ENCODE results near the gene CEP44.
"Not testable (repeated sequence)": the region's sequence is repeated elsewhere in the genome, so short reads cannot be mapped to it uniquely, and the experiment has no call there.

CEP44 gene

GRCh38 chr4:174279433-174280155 lies 4.1 kb upstream of the CEP44 start:
- no peak for DNase-seq

- DNase-seq, result no peak
These were observed 2.5 kb upstream of the CEP44 start for GRCh38 chr4:174281182-174281737.

- no peak for DNase-seq
These were observed 1.8 kb upstream of the CEP44 start for GRCh38 chr4:174281901-174282300.

GRCh38 chr4:174282836-174283506 lies 740 bp upstream of the CEP44 start:
- DNase-seq, result peak; percentile 77

GRCh38 chr4:174284487-174284886 lies 776 bp downstream of the CEP44 start:
- DNase-seq, result no peak

GRCh38 chr4:174286870-174287269 lies 3.2 kb downstream of the CEP44 start:
- no peak for DNase-seq

GRCh38 chr4:174292473-174292872 lies 8.8 kb downstream of the CEP44 start:
- no peak for DNase-seq

GRCh38 chr4:174294641-174295040 lies 10.9 kb downstream of the CEP44 start:
- not testable (repeated sequence) for DNase-seq

GRCh38 chr4:174295142-174295541 lies 11.4 kb downstream of the CEP44 start:
- DNase-seq, result not testable (repeated sequence)

- no peak for DNase-seq
These were observed 20.0 kb downstream of the CEP44 start for GRCh38 chr4:174303687-174304086.

- no peak for DNase-seq
These were observed 21.0 kb downstream of the CEP44 start for GRCh38 chr4:174304664-174305063.

- no peak for DNase-seq
These were observed 22.2 kb downstream of the CEP44 start for GRCh38 chr4:174305961-174306360.

GRCh38 chr4:174307694-174308093 lies 24.0 kb downstream of the CEP44 start:
- no peak for DNase-seq

- no peak for DNase-seq
These were observed 29.3 kb downstream of the CEP44 start for GRCh38 chr4:174312993-174313392.

- no peak for DNase-seq
These were observed 30.6 kb downstream of the CEP44 start for GRCh38 chr4:174314274-174314673.

- no peak for DNase-seq
These were observed 31.1 kb downstream of the CEP44 start for GRCh38 chr4:174314770-174315169.

- no peak for DNase-seq
These were observed 32.8 kb downstream of the CEP44 start for GRCh38 chr4:174316546-174316945.

GRCh38 chr4:174316954-174317353 lies 33.2 kb downstream of the CEP44 start:
- DNase-seq, result no peak

GRCh38 chr4:174317531-174317930 lies 33.8 kb downstream of the CEP44 start:
- DNase-seq, result peak; percentile 45

- peak; percentile 25 for DNase-seq
These were observed 35.4 kb downstream of the CEP44 start for GRCh38 chr4:174318829-174319764.

GRCh38 chr4:174320494-174321199 lies 36.9 kb downstream of the CEP44 start:
- no peak for DNase-seq

- DNase-seq, result no peak
These were observed 40.5 kb downstream of the CEP44 start for GRCh38 chr4:174324236-174324635.
